GM12892 (cell line): ENCODE results near the gene POU2F2.

Source experiments
- DNase-seq: peaks from one replicate; pipeline ENCODE4 v3.0.0; 2011; ENCODE audit not compliant: insufficient read length
- FAIRE-seq: peaks from 2 replicates; lab custom pipeline; 2011; peaks lifted over from hg19 to GRCh38; lab: Jason Lieb, UNC
- POLR2A ChIP-seq: IDR thresholded peaks from 2 replicates; pipeline ENCODE4 v1.6.1; 2011; ENCODE audit warnings: low read depth, low read length, control low read depth
- POLR2AphosphoS5 ChIP-seq: IDR thresholded peaks from 2 replicates; pipeline ENCODE4 v1.6.1; 2011; ENCODE audit warnings: low read depth, low read length, control low read depth
- TAF1 ChIP-seq: IDR thresholded peaks from 2 replicates; pipeline ENCODE4 v1.6.1; 2011; ENCODE audit warnings: low read depth, mild to moderate bottlenecking, control low read depth, low read length, borderline replicate concordance

The POU2F2 gene

DNA sequence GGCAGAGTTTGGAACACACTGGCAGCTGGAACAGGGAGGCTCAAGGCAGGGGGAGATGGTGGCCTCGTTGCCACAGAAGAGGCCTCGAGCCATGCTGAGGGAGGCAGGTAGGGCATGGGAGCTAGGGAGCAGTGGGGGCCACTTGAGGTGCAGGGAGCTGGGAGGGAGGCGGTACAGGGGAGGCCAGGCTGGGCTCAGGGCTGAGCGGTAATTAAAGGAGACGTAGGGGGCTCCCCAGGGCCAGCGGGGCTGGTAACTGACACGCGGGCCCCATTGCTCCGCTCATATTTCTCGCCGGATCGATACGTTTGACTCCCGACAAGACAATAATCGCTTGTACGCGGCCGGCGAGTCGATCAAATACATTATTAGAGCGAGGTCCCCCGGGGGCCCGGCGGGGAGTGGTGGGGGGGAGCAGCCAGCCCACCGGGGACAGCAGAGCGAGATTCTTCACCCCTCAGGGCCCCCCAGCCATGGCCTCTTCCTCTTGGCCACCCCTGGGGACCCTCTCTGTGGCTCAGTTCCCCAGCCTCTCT lies 2.4 kb upstream of the POU2F2 start:
- FAIRE-seq (no peak), DNase-seq (no peak)
- no peak for TF ChIP-seq TAF1
- no peak for TF ChIP-seq POLR2A
- TF ChIP-seq POLR2AphosphoS5, result no peak

DNA sequence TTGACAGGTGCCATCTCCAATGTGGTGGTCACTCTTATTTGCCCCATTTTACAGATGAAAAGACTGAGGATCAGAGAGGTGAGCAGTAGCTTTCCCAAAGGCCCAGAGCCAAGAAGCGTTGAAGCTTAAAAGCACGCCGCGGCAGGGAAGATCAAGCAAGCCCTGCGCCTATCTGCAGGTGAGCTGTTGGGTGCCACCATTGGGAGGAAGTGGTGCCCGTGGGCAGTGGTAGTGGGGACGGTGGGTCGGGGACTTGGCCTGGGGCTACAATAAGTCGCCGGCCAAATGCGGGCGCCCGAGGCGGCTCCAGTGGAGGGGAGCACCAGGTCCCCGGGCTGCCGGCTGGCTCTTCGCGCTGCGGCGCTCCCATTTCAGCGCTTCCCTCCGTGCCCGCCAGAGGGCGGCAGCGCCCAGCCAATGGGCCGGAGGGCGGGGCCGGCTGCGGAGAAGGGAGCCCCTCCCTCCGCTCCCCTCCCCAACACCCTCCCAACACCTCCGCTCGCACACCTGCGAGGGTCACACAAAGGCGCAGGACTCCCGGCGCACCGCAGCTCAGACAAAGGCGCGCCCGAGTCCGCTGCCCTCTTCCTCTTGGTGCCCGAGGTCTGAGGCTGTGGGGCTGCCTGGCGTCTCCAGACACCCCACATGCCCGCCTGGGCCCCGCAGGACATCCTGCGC lies 744 bp upstream of the POU2F2 start:
- FAIRE-seq, result no peak
- peak; percentile 85 for DNase-seq
- no peak for TF ChIP-seq POLR2A
- no peak for TF ChIP-seq POLR2AphosphoS5
- no peak for TF ChIP-seq TAF1

DNA sequence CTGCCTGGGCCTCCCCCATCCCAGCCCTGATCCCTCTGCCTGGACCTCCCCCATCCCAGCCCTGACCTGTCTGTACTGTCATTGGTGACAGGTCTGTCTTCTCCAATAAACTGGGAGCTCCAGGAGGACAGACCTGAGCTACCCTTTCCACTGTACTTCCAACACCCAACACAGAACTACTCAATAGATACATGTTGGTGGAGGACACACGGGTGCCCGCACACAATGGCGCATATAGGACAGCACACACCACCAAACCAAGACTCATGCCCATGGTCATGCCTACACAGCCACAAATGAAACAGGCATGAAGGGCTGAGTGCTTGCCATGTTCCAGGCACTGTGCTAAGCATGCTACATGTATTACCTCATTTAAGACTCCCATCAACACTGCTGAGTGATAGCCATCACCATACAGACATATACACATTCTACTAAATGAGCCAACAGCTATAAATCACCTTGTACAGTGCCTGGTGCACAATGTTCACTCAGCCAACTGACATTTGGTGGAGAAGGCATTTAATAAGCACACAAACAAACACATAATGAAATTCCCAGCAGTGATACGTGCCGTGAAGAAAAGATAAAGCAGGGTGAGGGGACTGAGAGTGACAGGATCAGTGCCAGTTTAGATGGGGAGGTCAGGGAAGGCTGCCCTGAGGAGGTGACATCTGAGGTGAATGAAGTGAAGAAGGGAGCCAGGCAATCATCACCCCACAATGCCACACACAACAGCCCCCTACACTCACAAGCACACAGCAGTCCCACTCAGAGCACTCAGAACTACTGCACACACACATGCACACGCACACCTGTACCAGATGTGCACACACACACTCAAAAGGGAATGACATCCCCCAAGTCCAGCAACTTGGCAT lies 857 bp downstream of the POU2F2 start:
- peak; percentile 88 for FAIRE-seq
- TF ChIP-seq TAF1 (no peak), POLR2A (no peak), POLR2AphosphoS5 (no peak)

DNA sequence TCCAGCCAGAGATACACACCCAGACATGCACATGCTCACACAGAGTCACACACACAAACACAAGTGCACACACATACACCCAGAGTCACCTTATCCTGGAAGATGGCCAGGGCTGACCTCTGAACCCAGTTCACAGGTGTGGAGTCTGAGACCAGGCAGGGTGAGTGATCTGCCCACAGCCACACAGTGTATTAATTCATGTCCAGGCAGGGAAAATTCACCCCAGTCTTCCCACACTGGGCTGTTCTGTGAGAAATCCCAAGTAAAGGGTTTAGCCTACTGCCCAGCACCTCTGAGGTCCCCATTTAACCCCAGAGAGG lies 2.0 kb downstream of the POU2F2 start:
- DNase-seq (no peak), FAIRE-seq (no peak)
- no peak for TF ChIP-seq POLR2A
- no peak for TF ChIP-seq TAF1
- no peak for TF ChIP-seq POLR2AphosphoS5

More for the DNA sequence above, 857 bp downstream of the POU2F2 start:
- no peak for DNase-seq

GRCh38 chr19:42129399-42130253 lies 2.6 kb downstream of the POU2F2 start:
- no peak for TF ChIP-seq POLR2A
- 0 out of 2 replicates have a peak, but pooled peaks have one; percentile 40 for TF ChIP-seq TAF1
- no peak for TF ChIP-seq POLR2AphosphoS5
- FAIRE-seq (peak; percentile 100), DNase-seq (peak; percentile 69)

DNA sequence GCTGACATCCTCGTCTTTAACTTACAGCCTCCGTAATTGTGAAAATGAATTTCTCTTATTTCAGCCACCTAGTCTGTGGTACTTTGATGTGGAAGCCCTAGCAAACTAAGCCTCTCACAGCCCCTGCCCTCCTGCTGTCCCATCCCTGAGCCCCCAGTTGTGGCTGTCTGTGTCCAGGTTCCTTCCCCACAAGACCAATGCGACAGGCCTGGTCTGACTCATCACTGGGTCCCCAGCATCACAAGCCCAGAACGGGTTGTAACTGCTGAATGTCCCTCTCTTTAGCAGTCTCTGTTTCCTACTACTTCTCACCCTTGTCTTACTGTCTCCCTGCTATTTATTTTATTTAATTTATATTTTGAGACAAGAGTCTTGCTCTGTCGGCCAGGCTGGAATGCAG lies 5.7 kb downstream of the POU2F2 start:
- no peak for TF ChIP-seq POLR2AphosphoS5
- TF ChIP-seq TAF1, result no peak
- FAIRE-seq (peak; percentile 82), DNase-seq (no peak)

DNA sequence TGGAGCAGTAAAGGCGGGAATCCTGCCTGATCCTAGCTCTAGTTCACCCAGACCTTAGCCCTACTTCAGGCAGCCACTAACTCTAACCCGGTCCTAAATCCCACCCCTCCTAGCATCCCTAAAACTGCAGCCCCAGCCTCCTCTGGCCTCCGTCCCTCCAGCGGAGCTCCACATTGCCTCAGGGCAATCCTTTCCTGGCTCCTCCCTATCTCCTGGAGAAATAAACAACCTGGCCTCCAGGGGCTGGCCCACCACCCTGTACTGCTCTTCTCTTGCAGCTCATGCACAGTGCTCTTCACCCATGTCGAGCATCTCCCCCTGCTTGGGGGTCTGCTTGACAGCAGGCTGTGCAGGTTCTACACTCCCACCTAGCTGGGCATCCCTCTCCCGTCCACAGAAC lies 6.7 kb downstream of the POU2F2 start:
- no peak for FAIRE-seq
- TF ChIP-seq TAF1, result no peak
- no peak for TF ChIP-seq POLR2AphosphoS5
- no peak for TF ChIP-seq POLR2A
- no peak for DNase-seq

DNA sequence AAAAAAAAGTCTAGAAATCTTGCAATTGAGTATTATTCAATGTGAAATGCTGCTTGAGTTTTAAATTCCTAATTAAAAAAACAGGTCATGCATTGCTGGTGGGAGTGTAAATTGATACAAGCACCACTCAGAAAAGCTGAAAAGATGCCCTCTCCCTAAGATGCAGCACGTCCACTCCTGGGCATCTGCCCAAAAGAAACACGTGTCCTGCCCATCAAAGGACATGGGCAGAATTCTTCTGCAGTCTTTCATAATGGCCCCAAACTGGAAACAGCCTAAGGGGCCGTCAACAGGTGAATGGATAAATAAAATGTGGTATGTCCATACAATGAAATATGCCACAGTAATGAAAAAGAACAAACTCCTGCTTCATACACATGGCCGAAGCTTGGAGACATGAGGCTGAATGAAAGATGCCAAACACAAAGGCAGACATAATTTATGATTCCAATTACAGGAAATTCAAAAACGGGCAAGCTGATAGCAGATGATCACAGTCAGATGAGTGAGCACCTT lies 7.8 kb downstream of the POU2F2 start:
- FAIRE-seq (peak; percentile 50), DNase-seq (no peak)
- TF ChIP-seq POLR2A (no peak), POLR2AphosphoS5 (no peak), TAF1 (no peak)

- FAIRE-seq (no peak), DNase-seq (no peak)
- TF ChIP-seq POLR2A (no peak), TAF1 (no peak), POLR2AphosphoS5 (no peak)
Observed at GRCh38 chr19:42123765-42124164, 8.5 kb downstream of the POU2F2 start.

- FAIRE-seq (peak; percentile 98), DNase-seq (peak; percentile 54)
- TF ChIP-seq POLR2AphosphoS5 (no peak), TAF1 (0 out of 2 replicates have a peak, but pooled peaks have one; percentile 14)
Observed at GRCh38 chr19:42122691-42123607, 9.3 kb downstream of the POU2F2 start.
